ENCODE data around the gene HSP90B1.

- TF ChIP-seq EZH2phosphoT487 (IDR thresholded peaks at IDR 0.05; ENCODE audit: borderline replicate concordance) = no peak
- TF ChIP-seq EZH2 (IDR thresholded peaks at IDR 0.05) = no peak
These were observed 6.5 kb downstream of the HSP90B1 start for GRCh38 chr12:103936679-103937078.

Data from HCT116 (cell line).